Measurements from ENCODE around the gene ACADSB. TPM values are rescaled to one million over a fixed set of nuclear protein-coding genes. Genes with fewer than 3 reads are reported as not detected.
A peak's percentile ranks its signal among the peaks of the same experiment; 100 is the strongest.

ACADSB gene
- total RNA-seq (2021) (14.5 to 18.4 TPM (median 17.4 TPM) in 3 replicates), Bru-seq, nascent RNA (percentile 70 among the genes with signal in this experiment)
- long read RNA-seq, experiment 1, full-length matches to known transcripts: 64 of 91 reads
- long read RNA-seq, experiment 1, partial matches to known transcripts: 9 of 91 reads
- long read RNA-seq, experiment 1, other reads (novel, unspliced or antisense): 18 of 91 reads
- long read RNA-seq, experiment 2, full-length matches to known transcripts: 7 of 17 reads
- long read RNA-seq, experiment 2, partial matches to known transcripts: 4 of 17 reads
- long read RNA-seq, experiment 2, other reads (novel, unspliced or antisense): 6 of 17 reads
- long read RNA-seq, experiment 3, full-length matches to known transcripts: 10 of 13 reads
- long read RNA-seq, experiment 3, partial matches to known transcripts: 0 of 13 reads
- long read RNA-seq, experiment 3, other reads (novel, unspliced or antisense): 3 of 13 reads

GRCh38 chr10:123008355-123009104 is at the start of gene ACADSB, which contains the start of gene IKZF5:
Gene ACADSB (plus strand): TSS chr10:123009006. CDS start chr10:123009030, 24 bp downstream.
Gene IKZF5 (minus strand): TSS chr10:123008795. CDS start chr10:122998625, 10,170 bp downstream.
- peak; percentile 95 for DNase-seq (ENCODE audit: low spot score)
- Mint-ChIP-seq H3K36me3 (peaks cover 15% of the 10 kb centered on the region), H3K4me3 (peak within 1 kb of the TSS; percentile 99), H3K27me3 (ENCODE audit: low read depth) (peaks cover 42% of the 10 kb centered on the region), H3K27ac (peak within 1 kb of the TSS; percentile 99), H3K9me3 (peaks cover 3% of the 10 kb centered on the region; the same call in 1 of the 2 replicates), H3K4me1 (peaks cover 29% of the 10 kb centered on the region)
- CTCF ChIA-PET: interaction anchor here (0.6 to 1.7 kb wide), 6 partner anchors 9 to 1504 kb away, joined by 3 to 4 read pairs (median 4); partner anchors contain the start of gene PSTK
- peak; percentile 89 for ATAC-seq
- POLR2A ChIA-PET: interaction anchor here (1.2 kb wide), 1 partner anchor 9 kb away, joined by 6 read pairs; no protein-coding TSS in a partner anchor
- TF ChIP-seq SMAD3 (CRISPR knock-in tag; IDR thresholded peaks at IDR 0.05; ENCODE audit: borderline replicate concordance): no peak
- TF ChIP-seq EMX1 (CRISPR knock-in tag; IDR thresholded peaks at IDR 0.05): no peak
- TF ChIP-seq, protein P1, sequence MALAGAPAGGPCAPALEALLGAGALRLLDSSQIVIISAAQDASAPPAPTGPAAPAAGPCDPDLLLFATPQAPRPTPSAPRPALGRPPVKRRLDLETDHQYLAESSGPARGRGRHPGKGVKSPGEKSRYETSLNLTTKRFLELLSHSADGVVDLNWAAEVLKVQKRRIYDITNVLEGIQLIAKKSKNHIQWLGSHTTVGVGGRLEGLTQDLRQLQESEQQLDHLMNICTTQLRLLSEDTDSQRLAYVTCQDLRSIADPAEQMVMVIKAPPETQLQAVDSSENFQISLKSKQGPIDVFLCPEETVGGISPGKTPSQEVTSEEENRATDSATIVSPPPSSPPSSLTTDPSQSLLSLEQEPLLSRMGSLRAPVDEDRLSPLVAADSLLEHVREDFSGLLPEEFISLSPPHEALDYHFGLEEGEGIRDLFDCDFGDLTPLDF (CRISPR knock-in tag; IDR thresholded peaks at IDR 0.05): no peak
- no peak; the same call in 1 of the 2 replicates for TF ChIP-seq JUN (CRISPR knock-in tag; IDR thresholded peaks at IDR 0.05)
- no peak for TF ChIP-seq SOX15 (CRISPR knock-in tag; IDR thresholded peaks at IDR 0.05)
- TF ChIP-seq, protein P2, sequence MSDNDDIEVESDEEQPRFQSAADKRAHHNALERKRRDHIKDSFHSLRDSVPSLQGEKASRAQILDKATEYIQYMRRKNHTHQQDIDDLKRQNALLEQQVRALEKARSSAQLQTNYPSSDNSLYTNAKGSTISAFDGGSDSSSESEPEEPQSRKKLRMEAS (CRISPR knock-in tag; IDR thresholded peaks at IDR 0.05): peak; percentile 58; the same call in 1 of the 2 replicates
- peak; percentile 74; the same call in 1 of the 2 replicates for TF ChIP-seq FOXP4 (CRISPR knock-in tag; IDR thresholded peaks at IDR 0.05)
- TF ChIP-seq ATF1 (CRISPR knock-in tag; IDR thresholded peaks at IDR 0.05): no peak
- no peak for TF ChIP-seq FOXJ3 (CRISPR knock-in tag; IDR thresholded peaks at IDR 0.05; ENCODE audit: borderline replicate concordance)
- TF ChIP-seq ZNF396 (CRISPR knock-in tag; IDR thresholded peaks at IDR 0.05; ENCODE audit: borderline replicate concordance): no peak
- peak; percentile 66; the same call in 1 of the 2 replicates for TF ChIP-seq ETV6 (CRISPR knock-in tag; IDR thresholded peaks at IDR 0.05)
- TF ChIP-seq, protein P3, sequence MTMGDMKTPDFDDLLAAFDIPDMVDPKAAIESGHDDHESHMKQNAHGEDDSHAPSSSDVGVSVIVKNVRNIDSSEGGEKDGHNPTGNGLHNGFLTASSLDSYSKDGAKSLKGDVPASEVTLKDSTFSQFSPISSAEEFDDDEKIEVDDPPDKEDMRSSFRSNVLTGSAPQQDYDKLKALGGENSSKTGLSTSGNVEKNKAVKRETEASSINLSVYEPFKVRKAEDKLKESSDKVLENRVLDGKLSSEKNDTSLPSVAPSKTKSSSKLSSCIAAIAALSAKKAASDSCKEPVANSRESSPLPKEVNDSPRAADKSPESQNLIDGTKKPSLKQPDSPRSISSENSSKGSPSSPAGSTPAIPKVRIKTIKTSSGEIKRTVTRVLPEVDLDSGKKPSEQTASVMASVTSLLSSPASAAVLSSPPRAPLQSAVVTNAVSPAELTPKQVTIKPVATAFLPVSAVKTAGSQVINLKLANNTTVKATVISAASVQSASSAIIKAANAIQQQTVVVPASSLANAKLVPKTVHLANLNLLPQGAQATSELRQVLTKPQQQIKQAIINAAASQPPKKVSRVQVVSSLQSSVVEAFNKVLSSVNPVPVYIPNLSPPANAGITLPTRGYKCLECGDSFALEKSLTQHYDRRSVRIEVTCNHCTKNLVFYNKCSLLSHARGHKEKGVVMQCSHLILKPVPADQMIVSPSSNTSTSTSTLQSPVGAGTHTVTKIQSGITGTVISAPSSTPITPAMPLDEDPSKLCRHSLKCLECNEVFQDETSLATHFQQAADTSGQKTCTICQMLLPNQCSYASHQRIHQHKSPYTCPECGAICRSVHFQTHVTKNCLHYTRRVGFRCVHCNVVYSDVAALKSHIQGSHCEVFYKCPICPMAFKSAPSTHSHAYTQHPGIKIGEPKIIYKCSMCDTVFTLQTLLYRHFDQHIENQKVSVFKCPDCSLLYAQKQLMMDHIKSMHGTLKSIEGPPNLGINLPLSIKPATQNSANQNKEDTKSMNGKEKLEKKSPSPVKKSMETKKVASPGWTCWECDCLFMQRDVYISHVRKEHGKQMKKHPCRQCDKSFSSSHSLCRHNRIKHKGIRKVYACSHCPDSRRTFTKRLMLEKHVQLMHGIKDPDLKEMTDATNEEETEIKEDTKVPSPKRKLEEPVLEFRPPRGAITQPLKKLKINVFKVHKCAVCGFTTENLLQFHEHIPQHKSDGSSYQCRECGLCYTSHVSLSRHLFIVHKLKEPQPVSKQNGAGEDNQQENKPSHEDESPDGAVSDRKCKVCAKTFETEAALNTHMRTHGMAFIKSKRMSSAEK (CRISPR knock-in tag; IDR thresholded peaks at IDR 0.05; ENCODE audit: borderline replicate concordance): no peak
- TF ChIP-seq, protein P4, sequence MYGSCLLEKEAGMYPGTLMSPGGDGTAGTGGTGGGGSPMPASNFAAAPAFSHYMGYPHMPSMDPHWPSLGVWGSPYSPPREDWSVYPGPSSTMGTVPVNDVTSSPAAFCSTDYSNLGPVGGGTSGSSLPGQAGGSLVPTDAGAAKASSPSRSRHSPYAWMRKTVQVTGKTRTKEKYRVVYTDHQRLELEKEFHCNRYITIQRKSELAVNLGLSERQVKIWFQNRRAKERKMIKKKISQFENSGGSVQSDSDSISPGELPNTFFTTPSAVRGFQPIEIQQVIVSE (CRISPR knock-in tag; IDR thresholded peaks at IDR 0.05; ENCODE audit: borderline replicate concordance): no peak
- TF ChIP-seq NFATC4 (CRISPR knock-in tag; IDR thresholded peaks at IDR 0.05): no peak
- no peak for TF ChIP-seq TCF7 (CRISPR knock-in tag; IDR thresholded peaks at IDR 0.05; ENCODE audit: low read depth)
- no peak for TF ChIP-seq E2F4 (CRISPR knock-in tag; IDR thresholded peaks at IDR 0.05; ENCODE audit: borderline replicate concordance, low read depth)
- peak; percentile 75; the same call in 1 of the 2 replicates for TF ChIP-seq ARID4B (CRISPR knock-in tag; IDR thresholded peaks at IDR 0.05; ENCODE audit: borderline replicate concordance)
- no peak for TF ChIP-seq ZNF416 (CRISPR knock-in tag; IDR thresholded peaks at IDR 0.05)
- TF ChIP-seq ELF4 (CRISPR knock-in tag; IDR thresholded peaks at IDR 0.05; ENCODE audit: low read depth): 0 out of 2 replicates have a peak, but pooled peaks have one; percentile 46
- TF ChIP-seq ZNF232 (CRISPR knock-in tag; IDR thresholded peaks at IDR 0.05): no peak
